LNCAP (cell line): ENCODE results near the gene LINS1.

Source experiments
- CTCF ChIP-seq: fragments of 450-650 bp; IDR thresholded peaks from 2 replicates; pipeline ENCODE4 v1.5.1; 2017; ENCODE audit warnings: mild to moderate bottlenecking

The LINS1 gene

GRCh38 chr15:100642213-100642949 lies 40.4 kb upstream of the LINS1 start:
- TF ChIP-seq CTCF = no peak

GRCh38 chr15:100638177-100638730 lies 36.3 kb upstream of the LINS1 start:
- no peak for TF ChIP-seq CTCF

- no peak for TF ChIP-seq CTCF
Measured at GRCh38 chr15:100635406-100636071, 33.6 kb upstream of the LINS1 start.

- no peak for TF ChIP-seq CTCF
Measured at GRCh38 chr15:100633763-100634075, 31.7 kb upstream of the LINS1 start.

- TF ChIP-seq CTCF = no peak
Measured at GRCh38 chr15:100631831-100632230, 29.8 kb upstream of the LINS1 start.

GRCh38 chr15:100628746-100629145 lies 26.8 kb upstream of the LINS1 start:
- no peak for TF ChIP-seq CTCF

- peak; percentile 80 for TF ChIP-seq CTCF
Measured at GRCh38 chr15:100627789-100628395, 25.9 kb upstream of the LINS1 start.
